Endothelial cell (in vitro differentiated cells): ENCODE data around the gene AGL. TPM values are rescaled to one million over a fixed set of nuclear protein-coding genes. Genes with fewer than 3 reads are reported as not detected.

Experiments
- DNase-seq: peaks from one replicate; pipeline ENCODE4 v3.0.0; 2021; ENCODE audit warnings: low spot score
- H3K27ac Mint-ChIP-seq: one replicate; pipeline ENCODE4 v1.8.0; 2021; ENCODE audit warnings: mixed read lengths, inconsistent platforms; ENCODE audit not compliant: unreplicated experiment
- H3K27me3 Mint-ChIP-seq: one replicate; pipeline ENCODE4 v1.8.0; 2021; ENCODE audit warnings: mild to moderate bottlenecking, moderate library complexity, mixed read lengths, inconsistent platforms; ENCODE audit not compliant: unreplicated experiment
- H3K36me3 Mint-ChIP-seq: one replicate; pipeline ENCODE4 v1.8.0; 2021; ENCODE audit warnings: mild to moderate bottlenecking, low read depth, mixed read lengths, inconsistent platforms; ENCODE audit not compliant: unreplicated experiment
- H3K4me1 Mint-ChIP-seq: one replicate; pipeline ENCODE4 v1.8.0; 2021; ENCODE audit warnings: mild to moderate bottlenecking, mixed read lengths, inconsistent platforms; ENCODE audit not compliant: unreplicated experiment
- H3K4me3 Mint-ChIP-seq: one replicate; pipeline ENCODE4 v1.8.0; 2021; ENCODE audit warnings: mild to moderate bottlenecking, mixed read lengths, inconsistent platforms; ENCODE audit not compliant: unreplicated experiment
- H3K9me3 Mint-ChIP-seq: one replicate; pipeline ENCODE4 v1.8.0; 2021; ENCODE audit warnings: mixed read lengths, inconsistent platforms; ENCODE audit not compliant: unreplicated experiment
- total RNA-seq: library from RNA; stranded (reverse); fragmentation: NEBNext Ultra II Directional; extraction: Animal tissue kit (Norgen Biotek cat#: 25700); gene quantifications from one replicate; pipeline ENCODE4 v1.2.1, GENCODE V29; 2021; ENCODE audit not compliant: unreplicated experiment
- TF ChIP-seq, protein P1 (sequence below): fragments of 200-600 bp; sonication (generic); IDR thresholded peaks from one replicate; pipeline ENCODE4 v1.5.0; 2021; ENCODE audit warnings: antibody characterized with exemption; ENCODE audit not compliant: unreplicated experiment

The AGL gene
- total RNA-seq, 1 donor from 2014 or later, result 26.7 TPM

DNA sequence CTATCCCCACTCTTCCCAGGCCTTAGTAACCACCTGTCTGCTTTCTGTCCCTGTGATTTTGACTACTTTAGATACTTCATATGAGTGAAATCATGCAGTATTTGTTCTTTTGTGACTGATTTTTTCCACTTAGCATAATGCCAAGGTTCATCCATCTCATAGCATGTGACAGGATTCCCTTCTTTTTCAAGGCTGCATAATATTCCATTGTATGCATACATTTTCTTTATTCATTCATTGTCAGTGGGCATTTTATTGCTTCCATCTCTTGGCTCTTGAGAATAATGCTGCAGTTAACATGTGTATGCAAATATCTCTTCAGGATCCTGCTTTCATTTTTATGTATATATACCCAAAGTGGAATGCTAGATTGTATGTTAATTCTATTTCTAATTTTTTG lies 56.4 kb downstream of the AGL start:
- TF ChIP-seq, protein P1, sequence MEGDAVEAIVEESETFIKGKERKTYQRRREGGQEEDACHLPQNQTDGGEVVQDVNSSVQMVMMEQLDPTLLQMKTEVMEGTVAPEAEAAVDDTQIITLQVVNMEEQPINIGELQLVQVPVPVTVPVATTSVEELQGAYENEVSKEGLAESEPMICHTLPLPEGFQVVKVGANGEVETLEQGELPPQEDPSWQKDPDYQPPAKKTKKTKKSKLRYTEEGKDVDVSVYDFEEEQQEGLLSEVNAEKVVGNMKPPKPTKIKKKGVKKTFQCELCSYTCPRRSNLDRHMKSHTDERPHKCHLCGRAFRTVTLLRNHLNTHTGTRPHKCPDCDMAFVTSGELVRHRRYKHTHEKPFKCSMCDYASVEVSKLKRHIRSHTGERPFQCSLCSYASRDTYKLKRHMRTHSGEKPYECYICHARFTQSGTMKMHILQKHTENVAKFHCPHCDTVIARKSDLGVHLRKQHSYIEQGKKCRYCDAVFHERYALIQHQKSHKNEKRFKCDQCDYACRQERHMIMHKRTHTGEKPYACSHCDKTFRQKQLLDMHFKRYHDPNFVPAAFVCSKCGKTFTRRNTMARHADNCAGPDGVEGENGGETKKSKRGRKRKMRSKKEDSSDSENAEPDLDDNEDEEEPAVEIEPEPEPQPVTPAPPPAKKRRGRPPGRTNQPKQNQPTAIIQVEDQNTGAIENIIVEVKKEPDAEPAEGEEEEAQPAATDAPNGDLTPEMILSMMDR, result no peak
- Mint-ChIP-seq H3K4me1 (peaks cover 2% of the 10 kb centered on the region), H3K27ac (no peak overlapping the region), H3K36me3 (peaks cover 28% of the 10 kb centered on the region), H3K27me3 (no peaks in the 10 kb centered on the region), H3K9me3 (no peaks in the 10 kb centered on the region), H3K4me3 (no peak overlapping the region)
- DNase-seq, result no peak

DNA sequence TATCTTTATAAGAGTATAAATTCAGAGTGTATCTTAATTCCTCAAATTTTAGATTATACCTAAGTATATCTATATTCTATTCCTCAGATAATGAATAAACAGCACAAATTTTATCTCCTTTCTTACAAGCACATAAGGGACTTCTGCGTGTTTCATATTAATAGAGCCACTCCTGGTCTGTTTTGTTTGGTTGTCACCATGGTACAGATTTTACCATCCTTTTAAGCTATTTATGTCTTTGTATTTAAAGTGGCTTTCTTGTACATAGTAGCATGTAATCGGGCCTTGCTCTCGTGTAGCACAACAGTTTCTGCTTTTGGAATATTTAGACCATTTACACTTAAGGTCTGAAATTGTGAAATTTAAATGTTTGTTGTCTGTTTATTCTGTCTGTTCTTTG lies 67.1 kb downstream of the AGL start:
- Mint-ChIP-seq H3K9me3 (no peaks in the 10 kb centered on the region), H3K36me3 (peaks cover 4% of the 10 kb centered on the region), H3K27me3 (no peaks in the 10 kb centered on the region), H3K27ac (no peak overlapping the region), H3K4me1 (peaks cover 11% of the 10 kb centered on the region), H3K4me3 (no peak overlapping the region)
- no peak for DNase-seq
- TF ChIP-seq, protein P1, result no peak

DNA sequence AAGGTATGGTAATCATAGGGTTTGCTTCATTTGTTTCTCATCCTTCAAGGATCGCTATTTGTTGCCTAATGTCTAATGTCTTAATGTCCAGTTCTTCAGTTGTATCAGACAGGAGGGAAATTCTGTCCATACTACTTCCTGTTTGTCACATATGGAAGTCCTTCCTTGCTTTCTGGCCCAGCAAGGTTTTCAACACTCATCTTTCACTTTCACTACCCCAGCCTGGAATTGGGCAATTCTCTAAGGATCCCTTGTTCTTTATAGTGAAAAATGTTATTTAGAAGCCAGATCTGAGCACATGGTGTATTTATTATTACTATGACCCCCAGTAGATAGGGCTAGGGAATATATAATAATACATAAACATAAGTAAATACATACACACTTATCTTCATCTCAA lies 69.1 kb downstream of the AGL start:
- Mint-ChIP-seq H3K9me3 (no peaks in the 10 kb centered on the region), H3K4me1 (peaks cover 11% of the 10 kb centered on the region), H3K27me3 (no peaks in the 10 kb centered on the region), H3K27ac (peak overlapping the region; percentile 68), H3K4me3 (no peak overlapping the region), H3K36me3 (peaks cover 4% of the 10 kb centered on the region)
- TF ChIP-seq, protein P1, result no peak
- DNase-seq, result no peak

DNA sequence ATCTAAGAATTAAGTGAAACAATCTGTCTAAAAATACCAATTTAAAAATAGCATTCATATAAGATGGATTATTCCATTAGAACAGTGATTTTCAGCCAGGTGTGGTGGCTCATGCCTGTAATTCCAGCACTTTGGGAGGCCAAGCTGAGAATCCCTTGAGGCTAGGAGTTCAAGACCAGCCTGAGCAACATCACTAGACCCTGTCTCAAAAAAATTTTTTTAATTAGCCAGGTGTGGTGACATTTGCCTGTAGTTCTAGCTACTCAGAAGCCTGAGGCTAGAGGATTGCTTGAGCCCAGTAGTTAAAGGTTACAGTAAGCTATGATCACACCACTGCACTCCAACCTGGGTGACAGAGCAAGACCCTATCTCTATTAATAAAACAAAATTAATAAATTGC lies 84.6 kb downstream of the AGL start:
- no peak overlapping the region for H3K4me3 Mint-ChIP-seq
- no peaks in the 10 kb centered on the region for H3K9me3 Mint-ChIP-seq
- no peaks in the 10 kb centered on the region for H3K27me3 Mint-ChIP-seq
- H3K27ac Mint-ChIP-seq, result no peak overlapping the region
- DNase-seq, result no peak
- no peaks in the 10 kb centered on the region for H3K36me3 Mint-ChIP-seq
- TF ChIP-seq, protein P1, result no peak
- peaks cover 2% of the 10 kb centered on the region for H3K4me1 Mint-ChIP-seq

DNA sequence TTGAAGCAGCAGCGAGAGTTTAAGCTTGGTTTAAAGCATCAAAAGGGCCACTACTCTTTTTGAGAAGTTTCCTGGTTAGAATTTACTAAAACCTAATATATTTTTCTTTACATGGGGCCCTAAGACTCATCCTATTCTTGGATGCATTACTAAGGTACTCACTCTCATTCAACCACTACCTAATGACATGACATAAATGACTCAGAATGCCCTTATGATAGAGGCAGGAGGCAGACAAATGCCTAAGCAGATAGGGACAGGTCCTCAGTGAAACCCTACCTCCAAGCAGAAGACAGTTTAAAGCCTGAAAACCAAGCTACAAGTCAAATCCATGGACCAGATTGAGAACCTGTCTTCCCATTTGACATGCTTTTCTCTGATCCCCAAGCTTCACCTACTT lies 85.4 kb downstream of the AGL start:
- no peaks in the 10 kb centered on the region for H3K9me3 Mint-ChIP-seq

More for the DNA sequence above, 85.4 kb downstream of the AGL start:
- Mint-ChIP-seq H3K4me3 (no peak overlapping the region), H3K27me3 (no peaks in the 10 kb centered on the region), H3K27ac (no peak overlapping the region), H3K4me1 (no peaks in the 10 kb centered on the region), H3K36me3 (no peaks in the 10 kb centered on the region)
- DNase-seq, result no peak
- TF ChIP-seq, protein P1, result no peak
